ENCODE data around the gene ADNP.
"Not testable (repeated sequence)": the region's sequence is repeated elsewhere in the genome, so short reads cannot be mapped to it uniquely, and the experiment has no call there.

Gene ADNP

DNA sequence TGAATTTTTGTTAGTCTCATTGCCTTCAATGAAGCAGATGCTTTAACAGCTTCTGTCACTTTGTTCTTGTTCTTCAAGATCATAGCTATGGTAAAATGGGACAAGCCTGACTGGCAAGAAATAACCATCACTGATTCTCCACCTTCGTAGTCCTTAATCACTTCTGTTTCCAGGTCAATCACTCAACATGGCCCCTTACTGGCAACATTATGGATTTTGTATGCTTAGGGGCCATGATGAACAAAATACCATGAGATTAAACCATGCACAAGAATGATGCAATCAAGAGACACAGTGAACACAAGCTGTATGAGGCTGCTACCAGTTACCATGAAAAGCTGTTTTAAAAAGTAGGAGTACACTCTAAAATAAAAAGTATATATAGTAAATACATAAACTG is 32.8 kb downstream of the ADNP start:
- no peak for DNase-seq

DNA sequence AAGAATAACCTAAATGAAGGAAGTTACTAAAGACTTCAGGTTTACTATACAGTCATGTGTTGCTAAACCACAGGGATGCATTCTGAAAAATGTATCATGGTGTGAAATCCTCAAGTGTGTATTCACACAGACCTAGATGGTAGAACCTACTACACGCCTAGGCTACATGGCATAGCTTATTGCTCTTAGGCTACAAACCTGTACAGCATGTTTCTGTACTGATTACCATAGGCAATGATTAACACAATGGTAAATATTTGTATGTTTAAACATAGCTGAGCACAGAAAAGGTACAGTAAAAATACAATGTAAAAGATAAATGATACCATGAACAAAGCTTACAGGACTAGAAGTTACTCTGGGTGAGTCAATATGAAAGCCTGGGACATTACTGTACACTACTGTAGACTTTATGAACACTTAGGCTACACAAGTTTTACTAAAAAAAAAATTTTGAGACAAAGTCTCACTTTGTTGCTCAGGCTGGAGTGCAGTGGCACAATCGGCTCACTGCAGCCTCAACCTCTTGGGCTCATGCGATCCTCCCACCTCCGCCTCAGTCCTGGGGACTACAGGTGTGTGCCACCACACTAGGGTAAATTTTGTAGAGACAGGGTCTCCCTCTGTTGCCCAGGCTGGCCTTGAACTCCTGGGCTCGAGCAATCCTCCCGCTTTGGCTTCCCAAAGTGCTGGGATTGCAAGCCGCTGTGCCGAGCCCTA is 36.0 kb downstream of the ADNP start:
- DNase-seq, result no peak

DNA sequence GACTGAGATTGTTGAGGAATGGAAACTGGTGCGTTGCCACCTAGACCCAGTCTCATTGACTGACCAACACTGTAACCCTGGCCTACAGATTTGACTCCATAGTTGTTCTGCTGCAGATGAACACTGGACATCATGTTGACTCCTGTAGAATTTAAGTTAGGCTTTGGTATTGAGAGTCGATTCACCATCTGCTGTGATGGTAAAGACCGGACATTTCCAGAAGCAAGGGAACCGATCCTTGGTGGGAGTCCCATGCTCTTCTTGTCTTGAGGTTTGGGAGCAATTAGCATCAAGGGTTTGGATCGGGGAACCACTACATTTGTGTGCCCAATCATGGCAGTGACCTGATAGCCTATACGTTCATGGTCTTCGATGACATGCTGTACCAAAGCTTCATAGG is 37.6 kb downstream of the ADNP start:
- no peak for DNase-seq

DNA sequence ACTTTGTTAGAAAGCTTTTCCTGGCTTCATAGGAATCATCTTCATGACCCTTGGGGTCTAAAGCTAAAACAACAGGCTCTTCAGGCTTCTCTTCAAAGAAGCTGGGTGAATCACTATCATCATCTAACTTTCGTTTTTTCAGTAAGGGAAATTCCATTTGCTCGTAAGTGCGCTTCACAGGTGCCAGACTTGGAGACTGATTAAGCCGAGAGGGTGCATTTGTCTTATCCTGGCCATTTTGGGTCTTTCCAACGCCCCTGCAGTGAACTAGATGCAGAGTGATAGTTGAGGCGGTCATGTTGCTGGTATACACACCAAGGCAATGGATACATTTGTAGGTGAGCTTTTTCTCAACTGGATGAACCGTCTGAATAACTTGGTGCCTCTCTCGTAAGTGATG is 38.8 kb downstream of the ADNP start:
- DNase-seq, result no peak

GRCh38 chr20:50891138-50891537 is 40.1 kb downstream of the ADNP start:
- no peak for DNase-seq

DNA sequence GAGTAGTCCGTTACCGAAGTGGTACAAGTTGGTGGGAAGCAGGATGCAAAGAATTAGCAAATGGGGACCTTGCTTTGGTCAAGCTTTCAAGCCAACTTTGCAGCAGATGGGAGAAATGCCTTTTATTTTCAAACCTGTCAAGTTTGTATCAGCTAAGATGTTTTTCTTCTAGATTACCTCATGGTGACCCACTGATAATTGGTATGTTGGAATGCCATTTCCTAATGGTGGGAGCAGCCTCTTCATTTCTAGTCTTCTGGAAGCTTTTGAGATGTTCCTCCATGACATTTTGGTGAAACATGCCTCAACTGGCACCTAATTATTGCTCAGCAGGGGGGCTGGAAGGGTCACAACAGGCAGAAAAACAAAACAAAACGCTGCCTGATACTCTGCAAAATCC is 43.7 kb downstream of the ADNP start:
- no peak for DNase-seq

- no peak for DNase-seq
Observed at GRCh38 chr20:50886184-50886790, 45.0 kb downstream of the ADNP start.

DNA sequence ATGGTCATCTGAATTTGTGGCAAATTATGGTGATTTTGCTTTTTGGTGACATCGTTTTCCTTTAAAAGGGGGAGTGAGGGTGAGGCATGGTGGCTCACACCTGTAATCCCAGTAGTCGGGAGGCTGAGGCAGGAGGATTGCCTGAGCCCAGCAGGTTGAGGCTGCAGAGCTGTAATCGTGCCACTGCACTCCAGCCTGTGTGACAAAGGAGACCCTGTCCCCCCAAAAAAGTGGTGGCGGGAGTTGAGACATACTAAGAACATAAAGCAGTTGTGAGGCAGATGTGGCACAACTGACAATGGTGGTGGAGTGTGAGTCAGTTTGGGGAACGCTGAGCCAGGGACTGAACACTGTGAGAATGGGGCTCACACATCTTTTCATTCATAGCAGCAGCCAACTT is 45.5 kb downstream of the ADNP start:
- no peak for DNase-seq

DNA sequence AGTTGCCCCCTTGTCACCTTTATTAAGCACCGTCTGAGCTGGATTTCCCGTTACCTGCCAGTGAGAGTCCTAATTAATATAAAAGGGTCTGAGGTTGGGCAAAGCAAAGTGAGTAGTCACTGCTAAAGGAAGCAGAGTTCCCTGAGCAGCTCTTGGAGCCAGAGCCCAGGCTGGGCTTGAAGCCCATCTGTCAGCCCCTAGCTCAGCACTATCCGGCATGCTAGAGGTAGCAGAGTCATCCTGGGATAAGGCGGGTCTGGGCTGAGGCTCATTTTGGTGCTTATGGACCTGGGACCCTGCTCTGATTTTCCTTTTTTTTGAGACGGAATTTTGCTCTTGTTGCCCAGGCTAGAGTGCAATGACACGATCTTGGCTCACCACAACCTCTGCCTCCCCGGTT is 46.2 kb downstream of the ADNP start:
- DNase-seq, result no peak

- DNase-seq, result no peak
Observed at GRCh38 chr20:50883856-50884255, 47.4 kb downstream of the ADNP start.

DNA sequence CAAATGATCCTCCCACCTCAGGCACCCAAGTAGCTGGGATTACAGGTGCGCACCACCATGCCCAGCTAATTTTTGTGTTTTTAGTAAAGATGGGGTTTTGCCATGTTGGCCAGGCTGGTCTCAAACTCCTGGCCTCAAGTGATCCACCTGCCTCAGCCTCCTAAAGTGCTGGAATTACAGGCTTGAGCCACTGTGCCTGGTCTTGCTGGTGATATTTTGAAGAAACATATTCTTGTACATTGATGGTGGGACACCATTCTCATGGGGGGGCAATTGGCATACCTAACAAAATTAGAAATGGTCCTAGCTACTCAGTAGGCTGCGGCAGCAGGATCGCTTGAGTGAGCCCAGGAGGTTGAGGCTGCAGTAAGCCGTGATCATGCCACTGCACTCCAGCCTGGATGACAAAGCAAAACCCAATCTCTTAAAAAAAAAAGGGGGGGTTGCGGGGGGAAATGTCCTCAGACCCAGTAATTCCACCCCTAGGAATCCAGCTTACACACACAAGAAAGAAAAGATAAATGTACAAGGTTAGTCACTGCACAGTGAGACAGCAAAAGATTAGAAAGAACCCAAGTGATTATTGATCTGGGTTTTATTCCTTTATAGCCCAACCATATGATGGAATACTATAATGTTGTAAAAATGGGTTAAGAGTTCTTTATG is 49.3 kb downstream of the ADNP start:
- DNase-seq, result not testable (repeated sequence)

DNA sequence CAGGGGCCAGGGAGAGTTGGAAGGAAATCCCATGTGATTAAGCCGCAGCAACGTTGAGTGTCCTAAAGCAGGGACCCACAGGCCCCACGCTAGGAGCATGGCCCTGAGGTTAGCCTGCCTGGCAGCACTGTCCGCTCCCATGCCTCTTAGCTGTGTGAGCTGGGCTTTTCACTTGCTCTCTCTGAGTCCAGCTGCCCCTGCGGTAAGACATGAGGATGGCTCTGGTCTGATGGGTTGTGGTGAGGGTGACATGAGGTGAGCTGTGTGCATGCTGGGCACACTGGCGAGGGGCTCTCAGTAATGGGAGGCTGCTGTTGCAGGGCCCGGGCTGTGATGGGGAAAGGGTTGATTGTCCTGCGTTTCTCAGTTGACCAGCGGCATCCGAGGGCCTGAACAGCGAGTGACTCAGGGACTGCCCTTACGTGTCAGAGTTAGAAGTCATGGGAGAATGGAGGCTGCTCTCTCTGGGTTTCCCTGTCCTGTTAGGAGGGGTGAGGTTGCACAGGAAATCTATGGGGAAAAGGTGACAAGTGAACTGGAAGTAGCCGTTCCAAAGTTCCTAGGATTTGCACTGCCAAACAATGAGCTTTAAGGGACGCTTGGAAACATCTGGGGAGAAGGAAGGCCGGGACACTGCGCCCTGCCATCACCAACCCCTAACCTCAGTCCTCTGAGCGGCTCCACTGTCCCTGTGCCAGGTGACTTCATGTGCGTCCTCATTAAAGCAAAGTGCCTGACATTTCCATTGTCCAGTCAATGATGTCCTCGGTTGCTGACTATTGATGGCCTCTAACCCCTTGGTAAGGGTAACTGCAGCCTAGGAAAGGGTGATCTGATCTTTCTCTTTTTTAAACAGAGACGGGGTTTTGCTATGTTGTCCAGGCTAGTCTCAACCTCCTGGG is 51.3 kb downstream of the ADNP start:
- no peak for DNase-seq

- no peak for DNase-seq
Observed at GRCh38 chr20:50877232-50877743, 53.9 kb downstream of the ADNP start.

GRCh38 chr20:50876816-50877215 is 54.4 kb downstream of the ADNP start:
- no peak for DNase-seq

DNA sequence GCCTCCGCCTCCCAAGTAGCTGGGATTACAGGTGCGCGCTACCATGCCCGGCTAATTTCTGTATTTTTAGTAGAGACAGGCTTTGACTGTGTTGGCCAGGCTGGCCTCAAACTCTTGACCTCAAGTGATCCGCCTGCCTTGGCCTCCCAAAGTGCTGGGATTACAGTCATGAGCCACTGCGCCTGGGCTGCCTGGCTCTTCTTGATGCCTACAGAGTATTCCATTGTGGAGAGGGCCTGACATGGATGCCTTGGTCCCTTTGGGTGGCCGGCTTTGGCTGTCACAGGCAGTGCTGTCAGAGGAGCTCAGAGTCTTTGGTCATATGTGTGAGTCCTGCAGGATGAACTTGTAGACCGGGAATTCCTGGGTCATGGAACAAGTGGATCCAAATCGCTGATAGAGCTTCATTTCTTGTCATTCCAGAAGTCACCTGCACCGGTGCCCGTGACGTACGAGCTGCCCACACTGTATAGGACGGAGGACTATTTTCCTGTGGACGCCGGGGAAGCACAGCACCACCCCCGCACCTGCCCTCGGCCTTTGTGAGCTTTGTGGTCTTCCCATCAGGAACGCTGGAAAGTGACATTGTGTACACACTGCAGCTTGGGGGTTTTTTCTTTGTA is 55.1 kb downstream of the ADNP start:
- DNase-seq, result no peak

- no peak for DNase-seq
Observed at GRCh38 chr20:50874758-50875665, 56.2 kb downstream of the ADNP start.

- DNase-seq, result no peak
Observed at GRCh38 chr20:50874111-50874757, 57.0 kb downstream of the ADNP start.

DNA sequence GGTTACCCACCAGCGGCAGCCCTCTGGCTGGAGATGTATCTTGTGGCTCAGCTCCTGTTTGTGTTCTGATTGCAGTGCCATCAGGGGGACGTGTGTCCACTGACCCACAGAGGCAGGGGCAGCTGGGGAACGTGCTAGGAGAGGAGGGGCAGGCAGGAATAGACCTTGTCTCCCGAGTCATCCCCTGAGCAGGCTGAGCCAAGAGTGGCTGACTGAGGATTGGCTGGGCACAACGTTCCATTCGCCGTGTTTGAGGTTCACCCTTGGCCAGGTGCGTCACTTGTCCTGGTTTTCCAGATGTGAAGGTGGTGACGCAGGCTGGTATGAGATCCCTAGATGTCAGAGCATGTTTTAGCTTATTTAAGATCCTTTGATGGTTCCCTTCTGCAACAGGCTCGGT is 57.7 kb downstream of the ADNP start:
- DNase-seq, result no peak

DNA sequence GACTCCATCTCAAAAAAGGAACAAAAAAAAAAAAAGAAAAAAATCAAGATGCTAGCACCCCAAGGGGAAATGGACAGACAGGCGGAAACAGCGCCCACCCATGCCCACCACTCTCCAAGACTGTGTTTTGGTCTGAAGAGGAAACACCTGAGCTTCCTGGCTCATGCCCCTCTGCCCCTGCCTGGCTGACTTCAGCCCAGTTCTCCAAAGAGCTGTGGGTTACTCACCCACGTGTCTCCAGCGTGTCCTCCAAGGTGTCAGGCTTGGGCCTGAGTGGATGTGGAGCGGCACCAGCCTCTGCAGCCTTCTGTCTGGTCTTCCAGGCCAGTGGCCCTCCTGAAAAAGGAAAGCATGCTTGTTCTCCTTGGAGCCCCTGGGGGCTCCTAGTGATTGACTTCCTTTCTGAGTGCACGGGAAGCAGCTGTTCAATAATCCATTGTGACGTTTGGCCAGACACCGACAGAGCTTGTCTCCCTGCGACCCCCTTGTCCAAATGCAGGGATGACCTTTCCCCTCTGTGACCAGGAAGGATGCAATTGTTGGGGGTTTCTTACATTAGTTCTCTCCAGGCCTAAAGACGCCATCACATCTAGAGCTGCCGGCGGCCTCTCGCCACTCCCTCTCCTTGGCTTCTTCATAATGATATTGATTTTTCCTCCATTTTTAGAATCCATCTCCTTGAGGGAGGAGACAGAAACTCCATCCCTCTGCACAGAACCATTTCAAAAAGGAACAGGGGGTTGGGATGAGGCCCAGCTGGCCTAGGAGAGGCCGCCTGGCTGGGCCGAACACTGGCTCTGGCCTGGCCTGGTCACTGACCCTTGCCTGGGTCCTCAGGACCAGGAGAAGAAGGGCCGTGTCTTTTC is 58.4 kb downstream of the ADNP start:
- no peak for DNase-seq
